Peyer's patch (tissue), 4 donors: ENCODE measurements around the gene GNG7. TPM values are rescaled to one million over a fixed set of nuclear protein-coding genes. Genes with fewer than 3 reads are reported as not detected.
A peak's percentile ranks its signal among the peaks of the same experiment; 100 is the strongest.

Source experiments
- DNase-seq, 3 donors: peaks; one replicate each; pipeline ENCODE4 v3.0.0-alpha.2; 2017 to 2019
- H3K27ac ChIP-seq, 4 donors: fragments of 200-600 bp; sonication (generic); one replicate each; pipeline ENCODE4 v1.5.1; 2016 to 2019
- H3K27me3 ChIP-seq, 2 donors: fragments of 200-600 bp; sonication (generic); one replicate each; pipeline ENCODE4 v1.5.1; 2019
- H3K36me3 ChIP-seq, 3 donors: fragments of 200-600 bp; sonication (generic); one replicate each; pipeline ENCODE4 v1.5.1; 2016 to 2019
- H3K4me1 ChIP-seq, 4 donors: fragments of 200-600 bp; sonication (generic); one replicate each; pipeline ENCODE4 v1.5.1; 2016 to 2019
- H3K4me3 ChIP-seq, 4 donors: fragments of 200-600 bp; sonication (generic); 1 replicate in 3 of 4; 2 replicates in 1 of 4; pipeline ENCODE4 v1.5.1; 2016 to 2019; ENCODE audit warnings: mild to moderate bottlenecking in 1 of 4
- H3K9me3 ChIP-seq, 4 donors: fragments of 200-600 bp; sonication (generic); one replicate each; pipeline ENCODE4 v1.5.1; 2016 to 2019; ENCODE audit warnings: mild to moderate bottlenecking in 1 of 4
- CTCF ChIP-seq, 6 experiments: fragments of 450-650 bp in 4 of 6; fragments of 200-600 bp in 2 of 6; sonication (generic) in 1 of 6; IDR thresholded peaks; one replicate each; pipeline ENCODE4 v1.5.1; 2017 to 2019; ENCODE audit warnings: antibody characterized with exemption in 6 of 6, mild to moderate bottlenecking in 3 of 6, moderate library complexity in 1 of 6
- POLR2A ChIP-seq, 2 donors: fragments of 450-650 bp; IDR thresholded peaks; one replicate each; pipeline ENCODE4 v1.5.1; 2017; ENCODE audit warnings: antibody characterized with exemption in 2 of 2, mild to moderate bottlenecking in 2 of 2, moderate library complexity in 2 of 2
- total RNA-seq, 4 donors: library from RNA; depleted of rRNA; stranded (reverse); fragments of >200 nt; gene quantifications; one replicate each; pipeline ENCODE4 v1.1.0, GENCODE V29; 2016

GNG7 gene
- total RNA-seq, result 10 to 100 TPM in 1 of 4 donors, 1 to 10 TPM in 3; 1.2 to 14.9 (median 2.0) TPM

GRCh38 chr19:2702170-2703076, at the start of gene GNG7:
GNG7 (minus strand) TSS chr19:2702694; CDS start chr19:2520688, 182,006 bp downstream.
- Histone ChIP-seq H3K4me3 (peak within 1 kb of the TSS; percentile 56 to 75 (median 65)), H3K27ac (peak within 1 kb of the TSS; percentile 23 to 92 (median 70)), H3K4me1 (peaks cover 0 to 10% (median 8%) of the 10 kb centered on the region in 4 donors), H3K9me3 (no peaks in the 10 kb centered on the region), H3K36me3 (no peaks in the 10 kb centered on the region), H3K27me3 (no peaks in the 10 kb centered on the region)
- DNase-seq, result peak; percentile 94 to 97 (median 97)
- TF ChIP-seq CTCF (IDR thresholded peaks at IDR 0.05) (no peak), POLR2A (IDR thresholded peaks at IDR 0.05) (peak in 1 of 2 donors; percentile 29)

- no peaks in the 10 kb centered on the region for H3K9me3 ChIP-seq
- TF ChIP-seq CTCF (IDR thresholded peaks at IDR 0.05), result no peak
- no peak for TF ChIP-seq POLR2A (IDR thresholded peaks at IDR 0.05)
- H3K27me3 ChIP-seq, result no peaks in the 10 kb centered on the region
These were observed 48.9 kb upstream of the GNG7 start for GRCh38 chr19:2751438-2751830.

GRCh38 chr19:2750808-2751437, 48.4 kb upstream of the GNG7 start:
- Histone ChIP-seq H3K4me3 (no peak overlapping the region), H3K4me1 (peaks cover 0 to 3% (median 3%) of the 10 kb centered on the region in 4 donors), H3K36me3 (peaks cover 0 to 19% (median 0%) of the 10 kb centered on the region in 3 donors), H3K9me3 (no peaks in the 10 kb centered on the region), H3K27ac (no peak overlapping the region), H3K27me3 (no peaks in the 10 kb centered on the region)
- no peak for TF ChIP-seq POLR2A (IDR thresholded peaks at IDR 0.05)
- no peak for TF ChIP-seq CTCF (IDR thresholded peaks at IDR 0.05)
- DNase-seq, result no peak

More at GRCh38 chr19:2751438-2751830, 48.9 kb upstream of the GNG7 start:
- Histone ChIP-seq H3K4me3 (no peak overlapping the region), H3K27ac (no peak overlapping the region), H3K4me1 (peaks cover 0 to 3% (median 3%) of the 10 kb centered on the region in 4 donors), H3K36me3 (peaks cover 0 to 24% (median 0%) of the 10 kb centered on the region in 3 donors)
- no peak for DNase-seq

- no peaks in the 10 kb centered on the region for H3K27me3 ChIP-seq
- H3K36me3 ChIP-seq, result no peaks in the 10 kb centered on the region
- H3K9me3 ChIP-seq, result no peaks in the 10 kb centered on the region
- H3K27ac ChIP-seq, result no peak overlapping the region
- TF ChIP-seq POLR2A (IDR thresholded peaks at IDR 0.05) (no peak), CTCF (IDR thresholded peaks at IDR 0.05) (no peak)
- DNase-seq, result no peak
- no peak overlapping the region for H3K4me3 ChIP-seq
- peaks cover 0 to 3% (median 3%) of the 10 kb centered on the region in 4 donors for H3K4me1 ChIP-seq
These were observed 44.9 kb upstream of the GNG7 start for GRCh38 chr19:2747349-2747748.

- TF ChIP-seq POLR2A (IDR thresholded peaks at IDR 0.05) (no peak), CTCF (IDR thresholded peaks at IDR 0.05) (no peak)
- no peak overlapping the region for H3K4me3 ChIP-seq
- no peaks in the 10 kb centered on the region for H3K27me3 ChIP-seq
- no peak for DNase-seq
- no peaks in the 10 kb centered on the region for H3K36me3 ChIP-seq
- no peak overlapping the region for H3K27ac ChIP-seq
- H3K9me3 ChIP-seq, result no peaks in the 10 kb centered on the region
- H3K4me1 ChIP-seq, result peaks cover 0 to 7% (median 5%) of the 10 kb centered on the region in 4 donors
These were observed 41.6 kb upstream of the GNG7 start for GRCh38 chr19:2744113-2744512.
